Common myeloid progenitor, CD34-positive (primary cell): ENCODE data around the gene ITPK1.

ENCODE experiments used
- CTCF ChIA-PET: fragments of 350-600 bp; sonication (Branson Sonifier 250); formaldehyde crosslinking; loops from one replicate; lab custom pipeline; 2021; ENCODE audit warnings: antibody characterized with exemption; lab: Charles Lee
- POLR2A ChIA-PET: fragments of 350-600 bp; sonication (Branson Sonifier 250); formaldehyde crosslinking; loops from one replicate; lab custom pipeline; 2021; ENCODE audit warnings: antibody characterized with exemption; lab: Charles Lee
- DNase-seq, 3 donors: peaks; one replicate each; pipeline versions ENCODE4 v3.0.0 to v3.0.0-alpha.2; 2013
- H3K27ac ChIP-seq, 2 experiments: 1 replicate in 1 of 2; 2 replicates in 1 of 2; pipeline ENCODE4 v1.7.0; 2013; ENCODE audit warnings: inconsistent platforms in 2 of 2, low read length in 2 of 2, mild to moderate bottlenecking in 2 of 2, low read depth in 1 of 2, moderate library complexity in 1 of 2; ENCODE audit not compliant: severe bottlenecking in 2 of 2, insufficient read depth in 1 of 2, poor library complexity in 1 of 2
- H3K27me3 ChIP-seq, 5 experiments: replicated peaks in 2 of 5; 1 replicate in 3 of 5; 2 replicates in 2 of 5; pipeline versions ENCODE4 v1.6.1 to v1.7.0; 2013; ENCODE audit warnings: low read length in 4 of 5, mild to moderate bottlenecking in 2 of 5, moderate library complexity in 2 of 5, inconsistent platforms in 1 of 5; ENCODE audit not compliant: insufficient read depth in 5 of 5, control insufficient read depth in 4 of 5
- H3K36me3 ChIP-seq, 4 experiments: 1 replicate in 2 of 4; 2 replicates in 2 of 4; pipeline versions ENCODE4 v1.6.1 to v1.7.0; 2013; ENCODE audit warnings: low read length in 3 of 4, control low read depth in 1 of 4, mild to moderate bottlenecking in 1 of 4; ENCODE audit not compliant: control insufficient read depth in 4 of 4, insufficient read depth in 4 of 4
- H3K4me1 ChIP-seq, 4 experiments: 1 replicate in 3 of 4; 2 replicates in 1 of 4; pipeline versions ENCODE4 v1.6.1 to v1.7.1; 2013; ENCODE audit warnings: low read length in 3 of 4, mild to moderate bottlenecking in 3 of 4, control low read depth in 1 of 4, inconsistent platforms in 1 of 4, moderate library complexity in 1 of 4; ENCODE audit not compliant: control insufficient read depth in 4 of 4, insufficient read depth in 4 of 4; ENCODE audit errors: control extremely low read depth in 1 of 4
- H3K4me3 ChIP-seq, 7 experiments: 1 replicate in 4 of 7; 2 replicates in 3 of 7; pipeline versions ENCODE4 v1.5.1 to v1.7.0; 2013; ENCODE audit warnings: mild to moderate bottlenecking in 7 of 7, low read length in 6 of 7, moderate library complexity in 6 of 7, inconsistent platforms in 2 of 7, low read depth in 2 of 7, control low read depth in 1 of 7; ENCODE audit not compliant: insufficient read depth in 4 of 7, control insufficient read depth in 1 of 7; ENCODE audit errors: extremely low read depth in 1 of 7
- H3K9me3 ChIP-seq, 5 experiments: 1 replicate in 4 of 5; 2 replicates in 1 of 5; pipeline versions ENCODE4 v1.6.1 to v1.7.1; 2013; ENCODE audit warnings: low read length in 4 of 5, mild to moderate bottlenecking in 2 of 5, inconsistent platforms in 1 of 5, low read depth in 1 of 5, moderate library complexity in 1 of 5; ENCODE audit not compliant: control insufficient read depth in 4 of 5, insufficient read depth in 2 of 5; ENCODE audit errors: control extremely low read depth in 1 of 5
- WGBS: methylation state at CpG from one replicate; pipeline ENCODE4 v1.1.5; 2013; ENCODE audit not compliant: insufficient coverage; 5-methylcytosine and 5-hydroxymethylcytosine counted together

Gene ITPK1

DNA sequence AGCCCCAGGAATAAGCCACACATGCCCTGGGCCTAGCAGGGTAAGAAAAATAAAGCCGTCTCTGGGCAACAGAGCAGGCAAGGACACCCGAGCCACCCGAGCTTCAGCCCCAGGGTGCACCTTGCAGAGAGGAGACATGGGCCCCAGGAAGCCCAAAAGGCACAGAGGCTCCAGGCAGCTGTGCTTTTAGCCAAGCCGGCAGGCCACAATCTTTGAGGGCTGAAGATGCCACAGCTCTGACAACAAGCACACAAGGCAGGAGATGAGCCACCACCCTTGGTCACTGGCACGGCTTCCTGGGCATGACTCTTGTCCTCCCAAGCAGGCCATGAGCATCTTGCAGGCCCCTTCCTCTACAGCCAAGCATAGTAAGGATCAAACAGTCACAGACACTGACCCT lies 86.3 kb downstream of the ITPK1 start:
- WGBS = 97% methylated on average over 4 of the region's 5 CpGs
- POLR2A ChIA-PET = no interaction called here
- H3K4me1 ChIP-seq = peaks cover 0 to 22% (median 18%) of the 10 kb centered on the region in 4 experiments

DNA sequence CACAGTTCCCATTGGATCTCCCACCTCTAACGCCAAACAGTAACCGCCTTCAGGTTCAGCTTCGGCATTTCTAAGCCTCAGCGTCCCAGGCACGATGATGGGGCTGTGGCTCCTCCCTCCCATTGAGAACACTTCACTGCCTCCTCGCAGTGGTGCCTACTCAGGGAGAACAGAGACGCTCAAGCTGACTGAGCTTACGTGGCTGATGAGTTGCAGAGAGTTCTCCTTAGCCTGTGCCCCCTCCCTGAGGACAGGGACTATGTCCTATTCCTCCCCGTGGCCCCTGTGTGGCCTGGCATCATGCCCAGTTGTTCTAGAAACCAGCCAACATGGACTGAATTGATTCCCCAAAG lies 87.0 kb downstream of the ITPK1 start:
- no peak for DNase-seq
- H3K4me3 ChIP-seq = no peak overlapping the region
- H3K36me3 ChIP-seq = peaks cover 0 to 11% (median 4%) of the 10 kb centered on the region in 4 experiments
- ChIA-PET POLR2A (no interaction called here), CTCF (interaction anchor here (0.5 to 1.9 kb wide), 4 partner anchors 77 to 146 kb away, joined by 3 to 6 read pairs (median 4); no protein-coding TSS in a partner anchor)
- 92% methylated on average over 9 of the region's 9 CpGs for WGBS
- no peaks in the 10 kb centered on the region for H3K27me3 ChIP-seq
- peaks cover 0 to 15% (median 11%) of the 10 kb centered on the region in 4 experiments for H3K4me1 ChIP-seq
- no peak overlapping the region for H3K27ac ChIP-seq
- no peaks in the 10 kb centered on the region for H3K9me3 ChIP-seq

More for the DNA sequence above, 86.3 kb downstream of the ITPK1 start:
- Histone ChIP-seq H3K27ac (no peak overlapping the region), H3K4me3 (no peak overlapping the region), H3K27me3 (no peaks in the 10 kb centered on the region), H3K36me3 (peaks cover 0 to 11% (median 4%) of the 10 kb centered on the region in 4 experiments), H3K9me3 (no peaks in the 10 kb centered on the region)
- DNase-seq = no peak
- CTCF ChIA-PET = interaction anchor here (1.4 to 1.9 kb wide), 2 partner anchors 78 to 84 kb away, joined by 4 to 6 read pairs; no protein-coding TSS in a partner anchor

DNA sequence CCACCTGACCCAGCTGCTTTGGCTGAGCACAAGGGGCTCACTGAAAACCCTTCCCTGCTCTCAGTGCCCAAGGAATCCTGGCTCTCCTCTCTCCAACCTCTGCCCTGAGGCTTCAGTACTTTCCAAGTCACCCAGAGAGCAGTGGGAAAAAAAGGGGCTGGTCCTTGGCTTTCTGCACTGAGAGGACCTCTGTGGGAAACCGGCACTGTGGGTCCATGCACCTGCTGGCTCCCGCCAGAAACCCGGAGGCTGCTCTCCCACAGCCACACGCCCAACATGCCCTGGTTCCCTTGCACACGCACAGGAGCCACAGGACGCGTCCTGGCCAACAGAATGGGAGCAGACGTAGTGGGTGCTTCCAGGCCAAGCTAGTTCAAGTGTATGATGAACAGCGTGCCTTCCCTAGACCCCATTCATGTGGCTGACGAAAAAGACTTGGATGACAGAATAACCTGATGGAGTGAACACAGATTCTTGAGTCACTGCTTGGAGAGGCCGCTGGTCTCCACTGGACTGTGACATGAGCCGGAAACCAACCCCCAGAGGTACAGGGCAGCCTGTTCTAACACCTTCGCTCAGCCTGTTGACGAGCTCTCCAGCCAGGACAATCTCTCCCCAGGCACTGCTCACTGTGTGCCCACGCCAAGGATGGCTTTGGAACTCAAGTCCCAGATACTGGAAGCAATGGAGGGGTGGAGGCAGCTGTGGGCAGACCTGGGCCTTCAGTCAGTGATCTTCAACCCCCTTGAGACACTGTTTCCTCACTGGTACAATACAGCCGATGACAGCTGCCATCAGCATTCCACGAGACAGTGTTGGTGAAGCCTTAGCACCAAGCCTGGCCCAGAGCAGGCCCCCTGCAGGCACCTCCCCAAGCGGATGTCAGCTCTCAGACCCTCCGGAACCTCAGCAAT lies 87.7 kb downstream of the ITPK1 start:
- Histone ChIP-seq H3K36me3 (peaks cover 0 to 11% (median 4%) of the 10 kb centered on the region in 4 experiments), H3K4me3 (no peak overlapping the region), H3K27ac (no peak overlapping the region), H3K4me1 (peaks cover 0 to 9% (median 6%) of the 10 kb centered on the region in 4 experiments), H3K27me3 (no peaks in the 10 kb centered on the region), H3K9me3 (no peaks in the 10 kb centered on the region)
- DNase-seq = no peak
- ChIA-PET CTCF (interaction anchor here (0.5 to 1.9 kb wide), 3 partner anchors 85 to 145 kb away, joined by 3 to 6 read pairs (median 3); no protein-coding TSS in a partner anchor), POLR2A (no interaction called here)
- 96% methylated on average over 18 of the region's 19 CpGs for WGBS

DNA sequence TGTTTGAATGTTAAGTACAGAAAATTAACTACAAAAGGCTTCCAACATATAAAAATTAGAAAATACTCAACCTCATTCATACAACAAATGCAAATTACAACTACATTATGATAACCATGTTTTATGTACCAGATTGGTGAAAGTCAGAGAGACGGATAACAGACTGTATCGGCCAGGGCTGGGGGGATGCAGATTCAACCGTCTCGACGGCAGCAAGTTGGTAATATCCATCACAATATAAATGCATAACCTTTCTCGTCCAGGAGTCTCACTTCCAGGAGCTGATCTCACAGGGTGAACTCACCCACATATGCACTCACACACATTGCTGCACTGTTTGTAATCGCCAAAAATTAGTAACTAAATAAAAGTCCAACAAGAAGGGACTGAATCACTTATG lies 89.4 kb downstream of the ITPK1 start:
- CTCF ChIA-PET = interaction anchor here (0.6 kb wide), 1 partner anchor 23 kb away, joined by 3 read pairs; no protein-coding TSS in a partner anchor
- Histone ChIP-seq H3K4me1 (no peaks in the 10 kb centered on the region), H3K4me3 (no peak overlapping the region), H3K27me3 (no peaks in the 10 kb centered on the region), H3K9me3 (no peaks in the 10 kb centered on the region), H3K27ac (no peak overlapping the region), H3K36me3 (peaks cover 0 to 11% (median 4%) of the 10 kb centered on the region in 4 experiments)
- WGBS = no CpG with 5 or more reads among the region's 7 CpGs
- DNase-seq = no peak
- POLR2A ChIA-PET = no interaction called here

DNA sequence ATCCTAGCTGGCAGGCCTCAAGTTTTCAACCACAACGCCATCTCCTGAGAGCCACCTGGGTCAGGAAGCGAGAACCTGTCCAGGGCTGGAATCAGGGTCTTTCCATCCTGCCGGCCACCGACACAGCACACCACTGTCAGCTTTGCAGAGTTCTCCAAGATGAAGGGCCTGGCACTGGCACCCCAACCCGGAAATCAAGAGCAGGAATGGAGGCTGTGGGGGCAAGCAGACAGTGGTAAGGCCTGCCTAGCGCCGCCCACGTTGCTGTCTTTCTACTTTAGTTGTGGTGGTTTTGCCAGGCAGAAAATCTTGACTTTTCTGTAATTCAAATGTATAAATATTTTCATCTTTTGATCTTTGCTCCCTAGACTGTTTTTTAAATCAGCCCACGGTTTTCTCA lies 90.7 kb downstream of the ITPK1 start:
- Histone ChIP-seq H3K27ac (no peak overlapping the region), H3K36me3 (peaks cover 0 to 11% (median 3%) of the 10 kb centered on the region in 4 experiments), H3K4me3 (no peak overlapping the region), H3K4me1 (no peaks in the 10 kb centered on the region), H3K27me3 (no peaks in the 10 kb centered on the region), H3K9me3 (no peaks in the 10 kb centered on the region)
- 95% methylated on average over 9 of the region's 9 CpGs for WGBS
- CTCF ChIA-PET = interaction anchor here (1.1 kb wide), 1 partner anchor 88 kb away, joined by 3 read pairs; no protein-coding TSS in a partner anchor
- DNase-seq = no peak
- POLR2A ChIA-PET = no interaction called here

DNA sequence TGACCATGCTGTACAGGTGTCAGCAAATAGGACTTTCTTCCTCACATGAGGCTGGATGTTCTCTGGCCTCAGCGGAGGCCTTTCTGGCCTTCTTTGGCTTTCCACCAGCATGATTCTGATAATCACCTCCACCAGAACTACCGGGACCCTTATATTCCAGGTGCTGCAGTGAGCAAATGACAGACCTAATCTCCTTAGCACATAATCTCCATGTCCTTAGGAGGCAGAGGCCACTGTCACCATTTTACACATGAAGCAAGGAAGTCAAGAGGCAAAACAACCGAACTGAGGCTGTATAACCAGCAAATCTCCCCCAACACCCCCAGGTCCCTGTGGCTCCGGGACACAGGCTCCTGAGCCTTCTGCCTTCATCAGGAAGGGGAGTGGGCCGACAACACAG lies 91.2 kb downstream of the ITPK1 start:
- POLR2A ChIA-PET = no interaction called here
- Histone ChIP-seq H3K36me3 (peaks cover 0 to 9% (median 3%) of the 10 kb centered on the region in 4 experiments), H3K4me3 (no peak overlapping the region), H3K9me3 (no peaks in the 10 kb centered on the region), H3K4me1 (no peaks in the 10 kb centered on the region), H3K27ac (no peak overlapping the region), H3K27me3 (no peaks in the 10 kb centered on the region)
- no peak for DNase-seq
- WGBS = 98% methylated on average over 3 of the region's 5 CpGs
- CTCF ChIA-PET = interaction anchor here (1.0 to 2.0 kb wide), 5 partner anchors 8 to 89 kb away, joined by 3 to 6 read pairs (median 5); no protein-coding TSS in a partner anchor
